ENCODE data around the gene TNFRSF12A. TPM values are rescaled to one million over a fixed set of nuclear protein-coding genes. Genes with fewer than 3 reads are reported as not detected.

TNFRSF12A gene
- total and polyA plus RNA-seq, 7 donors = 69.5 to 889 (median 164) TPM

DNA sequence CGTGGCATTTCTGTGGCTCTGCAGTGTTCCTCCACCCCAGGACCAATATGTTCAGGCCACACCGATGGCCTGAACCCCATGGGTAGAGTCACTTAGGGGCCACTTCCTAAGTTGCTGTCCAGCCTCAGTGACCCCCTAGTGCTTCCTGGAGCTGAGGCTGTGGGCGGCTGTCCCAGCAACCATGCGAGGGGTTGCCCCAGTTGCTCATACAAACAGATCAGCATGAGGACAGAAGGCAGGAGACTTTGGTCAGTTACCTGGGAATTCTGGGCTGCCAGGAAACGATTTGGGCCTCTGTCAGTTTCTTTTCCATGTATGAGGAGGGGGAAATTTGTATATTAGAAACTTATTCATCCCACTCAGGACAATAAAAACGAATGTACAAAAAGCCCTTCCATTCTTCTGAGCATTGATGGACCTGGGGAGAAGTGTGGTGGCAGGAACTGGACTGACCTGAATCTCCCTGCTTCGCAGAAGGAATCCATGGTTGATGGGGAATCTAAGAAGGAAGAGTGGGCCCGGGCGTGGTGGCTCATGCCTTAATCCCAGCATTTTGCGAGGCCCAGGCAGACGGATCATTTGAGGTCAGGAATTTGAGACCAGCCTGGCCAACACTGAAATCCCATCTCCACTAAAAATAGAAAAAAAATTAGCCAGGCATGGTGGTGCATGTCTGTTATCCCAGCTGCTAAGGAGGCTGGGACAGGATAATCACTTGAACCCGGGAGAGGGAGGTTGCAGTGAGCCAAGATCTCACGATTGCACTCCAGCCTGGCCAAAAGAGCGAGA is 40.4 kb downstream of the TNFRSF12A start:
- no peaks in the 10 kb centered on the region for H3K36me3 ChIP-seq (ENCODE audit: insufficient read depth in 1 of 2, low read depth in 1 of 2)
- no peaks in the 10 kb centered on the region for H3K27me3 ChIP-seq (ENCODE audit: insufficient read depth in 3 of 3, low read length in 2 of 3)
- H3K4me1 ChIP-seq = peaks cover 47% of the 10 kb centered on the region
- peak in 1 of 4 donors; percentile 31 for ATAC-seq
- TF ChIP-seq, protein P1, sequence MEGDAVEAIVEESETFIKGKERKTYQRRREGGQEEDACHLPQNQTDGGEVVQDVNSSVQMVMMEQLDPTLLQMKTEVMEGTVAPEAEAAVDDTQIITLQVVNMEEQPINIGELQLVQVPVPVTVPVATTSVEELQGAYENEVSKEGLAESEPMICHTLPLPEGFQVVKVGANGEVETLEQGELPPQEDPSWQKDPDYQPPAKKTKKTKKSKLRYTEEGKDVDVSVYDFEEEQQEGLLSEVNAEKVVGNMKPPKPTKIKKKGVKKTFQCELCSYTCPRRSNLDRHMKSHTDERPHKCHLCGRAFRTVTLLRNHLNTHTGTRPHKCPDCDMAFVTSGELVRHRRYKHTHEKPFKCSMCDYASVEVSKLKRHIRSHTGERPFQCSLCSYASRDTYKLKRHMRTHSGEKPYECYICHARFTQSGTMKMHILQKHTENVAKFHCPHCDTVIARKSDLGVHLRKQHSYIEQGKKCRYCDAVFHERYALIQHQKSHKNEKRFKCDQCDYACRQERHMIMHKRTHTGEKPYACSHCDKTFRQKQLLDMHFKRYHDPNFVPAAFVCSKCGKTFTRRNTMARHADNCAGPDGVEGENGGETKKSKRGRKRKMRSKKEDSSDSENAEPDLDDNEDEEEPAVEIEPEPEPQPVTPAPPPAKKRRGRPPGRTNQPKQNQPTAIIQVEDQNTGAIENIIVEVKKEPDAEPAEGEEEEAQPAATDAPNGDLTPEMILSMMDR (IDR thresholded peaks at IDR 0.05) = no peak
- no peak for DNase-seq
- 37 to 39% (median 39%) methylated on average over 14 of the region's 14 CpGs for WGBS, 3 donors
- intact Hi-C loops (cut with DNase I) = loop anchor here (5.0 kb wide), 1 partner anchor 37 kb away; the partner anchor contains the start of gene ZSCAN10 (in 2 of the 2)
- H3K4me3 ChIP-seq = no peak overlapping the region
- no peaks in the 10 kb centered on the region for H3K9me3 ChIP-seq
- peak overlapping the region; percentile 76 for H3K27ac ChIP-seq

DNA sequence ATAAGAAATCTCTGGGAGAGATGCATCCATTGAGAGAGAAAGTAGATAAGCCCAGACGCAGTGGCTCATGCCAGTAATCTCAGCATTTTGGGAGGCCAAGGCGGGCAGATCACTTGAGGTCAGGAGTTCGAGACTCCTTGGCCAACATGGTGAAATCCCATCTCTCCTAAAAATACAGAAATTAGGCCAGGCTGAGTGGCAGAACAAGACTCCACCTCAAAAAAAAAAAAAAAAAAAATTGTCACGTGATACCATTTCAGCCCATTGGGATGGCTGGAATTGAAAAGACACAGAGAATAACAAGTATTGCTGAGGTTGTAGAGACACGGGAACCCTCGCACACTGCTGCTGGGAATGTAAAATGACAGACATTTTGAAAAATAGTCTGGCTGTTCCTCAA is 42.4 kb downstream of the TNFRSF12A start:
- TF ChIP-seq, protein P1 (IDR thresholded peaks at IDR 0.05) = no peak
- DNase-seq (no peak), ATAC-seq (peak in 1 of 4 donors; percentile 1)
- Histone ChIP-seq H3K4me3 (no peak overlapping the region), H3K27ac (peak overlapping the region; percentile 33), H3K27me3 (ENCODE audit: insufficient read depth in 3 of 3, low read length in 2 of 3) (no peaks in the 10 kb centered on the region), H3K9me3 (no peaks in the 10 kb centered on the region), H3K36me3 (ENCODE audit: insufficient read depth in 1 of 2, low read depth in 1 of 2) (peaks cover 0 to 2% of the 10 kb centered on the region in 2 donors), H3K4me1 (peaks cover 49% of the 10 kb centered on the region)
- intact Hi-C loops (cut with DNase I) = loop anchor here (5.0 kb wide), 1 partner anchor 35 kb away; the partner anchor contains the start of gene ZSCAN10 (in 2 of the 2)
- WGBS, 3 donors = 43 to 77% (median 52%) methylated on average over 6 of the region's 6 CpGs

DNA sequence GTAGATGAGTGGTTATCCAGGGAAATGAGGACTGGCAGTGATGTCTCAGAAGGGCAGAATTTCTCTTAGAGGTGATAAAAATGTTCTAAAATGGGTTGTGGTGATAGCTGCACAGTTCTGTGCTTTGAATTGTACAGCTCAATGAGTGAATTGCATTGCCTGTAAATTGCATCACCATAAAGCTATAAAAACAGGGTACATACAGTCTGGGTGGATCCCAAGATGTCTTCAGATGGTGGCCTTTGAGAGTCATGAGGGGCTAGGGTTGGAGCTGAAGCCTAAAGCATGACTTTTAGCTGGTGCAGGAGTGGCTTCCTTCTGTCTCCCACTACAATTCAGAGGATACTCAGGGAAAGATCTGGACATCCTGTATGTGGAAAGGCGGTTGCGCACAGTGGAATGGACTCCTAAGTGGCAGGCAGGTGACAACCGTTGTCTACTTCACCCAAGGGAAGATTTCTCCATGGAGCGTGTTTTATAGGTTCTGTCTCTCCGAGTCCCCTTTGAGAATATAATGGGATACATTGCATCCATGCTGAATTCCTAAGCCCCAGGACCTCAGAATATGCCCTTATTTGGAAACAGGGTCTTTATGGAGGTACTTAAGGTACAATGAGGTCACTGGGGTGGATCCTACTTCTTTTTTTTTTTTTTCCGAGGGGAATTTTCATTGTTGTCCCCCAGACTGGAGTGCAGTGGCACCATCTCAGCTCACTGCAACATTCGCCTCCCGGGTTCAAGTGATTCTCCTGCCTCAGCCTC is 43.6 kb downstream of the TNFRSF12A start:
- Histone ChIP-seq H3K4me3 (no peak overlapping the region), H3K36me3 (ENCODE audit: insufficient read depth in 1 of 2, low read depth in 1 of 2) (peaks cover 0 to 13% of the 10 kb centered on the region in 2 donors), H3K27me3 (ENCODE audit: insufficient read depth in 3 of 3, low read length in 2 of 3) (no peaks in the 10 kb centered on the region), H3K4me1 (peaks cover 48% of the 10 kb centered on the region), H3K27ac (peak overlapping the region; percentile 78), H3K9me3 (no peaks in the 10 kb centered on the region)
- TF ChIP-seq, protein P1 (IDR thresholded peaks at IDR 0.05) = no peak
- intact Hi-C loops (cut with DNase I) = loop anchor here (5.0 kb wide), 1 partner anchor 33 kb away; the partner anchor contains the start of gene ZSCAN10 (in 2 of the 2)
- 90 to 98% (median 94%) methylated on average over 8 of the region's 8 CpGs for WGBS, 3 donors
- ATAC-seq = no peak
- no peak for DNase-seq

DNA sequence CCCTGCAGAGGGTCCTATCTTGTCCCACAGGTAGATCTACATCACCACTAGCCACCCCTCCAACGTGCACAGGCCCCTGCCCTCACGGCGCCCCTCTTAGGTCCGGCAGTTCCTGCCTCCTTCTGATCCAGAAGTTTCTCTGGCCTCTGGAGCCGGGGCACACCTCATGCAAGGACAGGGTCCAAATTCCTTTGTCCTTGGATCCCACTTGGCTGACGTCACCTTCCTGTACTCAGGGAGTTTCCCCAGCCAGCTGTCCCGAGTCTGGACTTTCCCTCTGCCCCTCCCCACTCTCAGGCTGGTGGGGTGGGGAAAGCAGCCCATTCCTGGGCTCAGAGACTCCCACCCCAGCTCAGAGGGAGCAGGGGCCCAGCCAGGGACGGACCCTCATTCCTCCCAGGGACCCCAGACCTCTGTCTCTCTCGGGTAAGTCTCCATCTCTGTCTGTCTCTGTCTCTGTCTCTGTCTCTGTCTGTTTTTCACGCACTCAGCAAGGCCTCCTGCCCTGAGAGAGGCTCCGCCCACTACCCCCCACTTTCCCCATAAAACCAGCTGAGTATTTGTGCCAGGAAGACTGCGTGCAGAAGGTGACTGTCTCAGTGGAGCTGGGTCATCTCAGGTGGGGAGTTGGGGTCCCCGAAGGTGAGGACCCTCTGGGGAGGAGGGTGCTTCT is 45.0 kb downstream of the TNFRSF12A start, which contains the start of gene IL32:
IL32 (plus strand) TSS at position 572 of the 673 bp plus-strand sequence. CDS start 172 bp downstream, outside the sequence.
- Histone ChIP-seq H3K4me3 (peak within 1 kb of the TSS; percentile 73), H3K36me3 (ENCODE audit: insufficient read depth in 1 of 2, low read depth in 1 of 2) (peaks cover 0 to 13% of the 10 kb centered on the region in 2 donors), H3K27ac (peak within 1 kb of the TSS; percentile 78), H3K4me1 (peaks cover 41% of the 10 kb centered on the region), H3K9me3 (no peaks in the 10 kb centered on the region), H3K27me3 (ENCODE audit: insufficient read depth in 3 of 3, low read length in 2 of 3) (no peaks in the 10 kb centered on the region)
- TF ChIP-seq, protein P1 (IDR thresholded peaks at IDR 0.05) = no peak
- 10 to 34% (median 20%) methylated on average over 13 of the region's 13 CpGs for WGBS, 3 donors
- intact Hi-C loops (cut with DNase I) = no loop called here
- peak in 1 of 2 donors; percentile 48 for DNase-seq
- ATAC-seq = peak; percentile 53 to 87 (median 68)

All from psoas muscle (tissue), 8 donors.